Measurements from ENCODE around the gene ARHGAP22. TPM values are rescaled to one million over a fixed set of nuclear protein-coding genes. Genes with fewer than 3 reads are reported as not detected.

The ARHGAP22 gene
- total RNA-seq, 4 donors from 2014 or later, result 0.59 to 2.1 (median 1.2) TPM

GRCh38 chr10:48470115-48470892, 134.6 kb downstream of the ARHGAP22 start:
- no peak for DNase-seq
- Histone ChIP-seq H3K27me3 (peaks cover 0 to 15% (median 0%) of the 10 kb centered on the region in 4 donors), H3K27ac (no peak overlapping the region), H3K9me3 (no peaks in the 10 kb centered on the region), H3K36me3 (no peaks in the 10 kb centered on the region), H3K4me1 (peaks cover 5 to 55% (median 15%) of the 10 kb centered on the region in 3 donors), H3K4me3 (no peak overlapping the region)
- intact Hi-C loops (cut with DNase I), result no loop called here
- no peak for TF ChIP-seq POLR2A (IDR thresholded peaks at IDR 0.05)
- TF ChIP-seq, protein P1, sequence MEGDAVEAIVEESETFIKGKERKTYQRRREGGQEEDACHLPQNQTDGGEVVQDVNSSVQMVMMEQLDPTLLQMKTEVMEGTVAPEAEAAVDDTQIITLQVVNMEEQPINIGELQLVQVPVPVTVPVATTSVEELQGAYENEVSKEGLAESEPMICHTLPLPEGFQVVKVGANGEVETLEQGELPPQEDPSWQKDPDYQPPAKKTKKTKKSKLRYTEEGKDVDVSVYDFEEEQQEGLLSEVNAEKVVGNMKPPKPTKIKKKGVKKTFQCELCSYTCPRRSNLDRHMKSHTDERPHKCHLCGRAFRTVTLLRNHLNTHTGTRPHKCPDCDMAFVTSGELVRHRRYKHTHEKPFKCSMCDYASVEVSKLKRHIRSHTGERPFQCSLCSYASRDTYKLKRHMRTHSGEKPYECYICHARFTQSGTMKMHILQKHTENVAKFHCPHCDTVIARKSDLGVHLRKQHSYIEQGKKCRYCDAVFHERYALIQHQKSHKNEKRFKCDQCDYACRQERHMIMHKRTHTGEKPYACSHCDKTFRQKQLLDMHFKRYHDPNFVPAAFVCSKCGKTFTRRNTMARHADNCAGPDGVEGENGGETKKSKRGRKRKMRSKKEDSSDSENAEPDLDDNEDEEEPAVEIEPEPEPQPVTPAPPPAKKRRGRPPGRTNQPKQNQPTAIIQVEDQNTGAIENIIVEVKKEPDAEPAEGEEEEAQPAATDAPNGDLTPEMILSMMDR (IDR thresholded peaks at IDR 0.05), result no peak
- 57 to 80% methylated on average over 2 to 4 of the region's 5 CpGs for WGBS, 2 donors

- Histone ChIP-seq H3K9me3 (no peaks in the 10 kb centered on the region), H3K36me3 (no peaks in the 10 kb centered on the region), H3K27me3 (peaks cover 0 to 15% (median 0%) of the 10 kb centered on the region in 4 donors), H3K4me3 (no peak overlapping the region), H3K27ac (no peak overlapping the region), H3K4me1 (peaks cover 5 to 62% (median 15%) of the 10 kb centered on the region in 3 donors)
- WGBS, 2 donors, result 76 to 86% methylated on average over 2 to 4 of the region's 4 CpGs
- intact Hi-C loops (cut with DNase I), result no loop called here
- DNase-seq, result no peak
- no peak for TF ChIP-seq POLR2A (IDR thresholded peaks at IDR 0.05)
Observed at GRCh38 chr10:48469516-48470020, 135.3 kb downstream of the ARHGAP22 start.

GRCh38 chr10:48468866-48469511, 135.9 kb downstream of the ARHGAP22 start:
- DNase-seq, result no peak
- TF ChIP-seq, protein P1 (IDR thresholded peaks at IDR 0.05), result no peak
- no peak for TF ChIP-seq POLR2A (IDR thresholded peaks at IDR 0.05)
- intact Hi-C loops (cut with DNase I), result no loop called here
- no peak overlapping the region for H3K27ac ChIP-seq
- WGBS, 2 donors, result no CpG with 5 or more reads among the region's 3 CpGs
- no peaks in the 10 kb centered on the region for H3K9me3 ChIP-seq
- no peaks in the 10 kb centered on the region for H3K36me3 ChIP-seq
- peaks cover 0 to 15% (median 0%) of the 10 kb centered on the region in 4 donors for H3K27me3 ChIP-seq
- H3K4me3 ChIP-seq, result no peak overlapping the region
- H3K4me1 ChIP-seq, result peaks cover 5 to 66% (median 15%) of the 10 kb centered on the region in 3 donors

DNA sequence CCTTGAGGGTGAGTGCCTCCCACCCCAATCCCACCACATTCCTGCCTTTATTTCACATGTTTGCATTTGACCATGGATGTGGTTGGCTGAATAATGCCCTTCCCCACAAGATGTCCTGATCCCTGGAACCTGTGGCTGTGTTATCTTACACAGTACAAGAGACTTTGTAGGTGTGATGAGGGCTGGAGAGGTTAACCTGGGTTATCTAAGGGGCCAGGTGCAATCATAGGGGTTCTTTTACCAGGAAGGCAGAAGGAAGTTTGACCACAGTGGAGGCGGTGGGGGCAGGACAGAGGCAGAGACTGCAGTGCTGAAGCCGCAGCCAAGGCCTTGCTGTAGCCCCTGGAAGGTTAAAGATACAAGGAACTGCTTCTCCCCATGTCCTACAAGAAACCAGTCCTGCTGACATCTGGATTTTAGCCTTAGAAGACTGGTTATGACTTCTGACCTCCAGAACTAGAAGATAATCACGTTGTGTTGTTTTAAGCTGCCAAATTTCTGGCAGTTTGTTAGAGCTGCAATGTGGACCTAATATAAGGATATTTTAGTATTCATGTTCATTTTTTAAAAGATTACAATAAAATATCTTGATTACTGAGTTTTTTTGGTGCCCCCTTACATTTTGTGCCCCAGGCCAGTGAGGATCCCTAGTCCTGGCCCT, 136.6 kb downstream of the ARHGAP22 start:
- H3K27ac ChIP-seq, result no peak overlapping the region
- DNase-seq, result no peak
- no peak for TF ChIP-seq POLR2A (IDR thresholded peaks at IDR 0.05)
- TF ChIP-seq, protein P1 (IDR thresholded peaks at IDR 0.05), result no peak
- peaks cover 5 to 73% (median 15%) of the 10 kb centered on the region in 3 donors for H3K4me1 ChIP-seq
- intact Hi-C loops (cut with DNase I), result no loop called here
- no peaks in the 10 kb centered on the region for H3K9me3 ChIP-seq
- peaks cover 0 to 15% (median 0%) of the 10 kb centered on the region in 4 donors for H3K27me3 ChIP-seq
- no peak overlapping the region for H3K4me3 ChIP-seq
- no peaks in the 10 kb centered on the region for H3K36me3 ChIP-seq
- 61 to 66% methylated on average over 3 of the region's 3 CpGs for WGBS, 2 donors

GRCh38 chr10:48467669-48468068, 137.2 kb downstream of the ARHGAP22 start:
- DNase-seq, result no peak
- TF ChIP-seq, protein P1 (IDR thresholded peaks at IDR 0.05), result no peak
- no peak for TF ChIP-seq POLR2A (IDR thresholded peaks at IDR 0.05)
- Histone ChIP-seq H3K4me3 (no peak overlapping the region), H3K27me3 (peaks cover 0 to 15% (median 0%) of the 10 kb centered on the region in 4 donors), H3K4me1 (peaks cover 5 to 73% (median 15%) of the 10 kb centered on the region in 3 donors), H3K27ac (no peak overlapping the region), H3K9me3 (no peaks in the 10 kb centered on the region), H3K36me3 (no peaks in the 10 kb centered on the region)
- intact Hi-C loops (cut with DNase I), result no loop called here
- WGBS, 2 donors, result 62 to 68% methylated on average over 4 of the region's 4 CpGs
